K562 (cell line): ENCODE measurements around the gene WWOX. TPM values are rescaled to one million over a fixed set of nuclear protein-coding genes. Genes with fewer than 3 reads are reported as not detected.

ENCODE experiments used
- E2F3 ChIP-seq: fragments of 250-450 bp; sonication (Bioruptor Pico); IDR thresholded peaks from 2 replicates; pipeline ENCODE4 v1.4.0; 2020; ENCODE audit warnings: mild to moderate bottlenecking
- FIP1L1 ChIP-seq: fragments of 200-400 bp; formaldehyde crosslinking; IDR thresholded peaks from 2 replicates; pipeline ENCODE4 v1.6.1; 2018; ENCODE audit warnings: mild to moderate bottlenecking, low read depth, low read length; ENCODE audit not compliant: poor library complexity, severe bottlenecking
- KLF1 ChIP-seq: fragments of 450-650 bp; IDR thresholded peaks from 2 replicates; pipeline ENCODE4 v1.6.1; 2016; ENCODE audit warnings: missing genetic modification characterization, missing compliant biosample characterization
- MTA3 ChIP-seq: fragments of 450-650 bp; formaldehyde crosslinking; IDR thresholded peaks from 2 replicates; pipeline ENCODE4 v1.6.1; 2017; ENCODE audit warnings: mild to moderate bottlenecking, borderline replicate concordance
- NR2C2 ChIP-seq, 2 experiments: fragments of 200-800 bp in 1 of 2; sonication (Bioruptor generic) in 1 of 2; sonication (generic) in 1 of 2; formaldehyde crosslinking in 1 of 2; IDR thresholded peaks; 2 replicates each; pipeline versions ENCODE4 v1.6.1 to v1.8.0; 2016 to 2022; ENCODE audit warnings: mild to moderate bottlenecking in 1 of 2, missing compliant biosample characterization in 1 of 2, missing genetic modification characterization in 1 of 2, missing genetic modification reagents in 1 of 2
- POLR2AphosphoS5 ChIP-seq: IDR thresholded peaks from 2 replicates; pipeline ENCODE4 v1.6.1; 2011; ENCODE audit warnings: mild to moderate bottlenecking, low read depth, low read length, moderate library complexity; ENCODE audit not compliant: control insufficient read depth, insufficient read depth
- RAD51 ChIP-seq: fragments of 450-650 bp; IDR thresholded peaks from 2 replicates; pipeline ENCODE4 v1.7.1; 2016; ENCODE audit warnings: low read depth, mild to moderate bottlenecking, borderline replicate concordance
- RNF2 ChIP-seq: sonication (generic); IDR thresholded peaks from 2 replicates; pipeline ENCODE4 v1.6.1; 2016
- SMC3 ChIP-seq: conservative IDR thresholded peaks from 2 replicates; pipeline ENCODE4 v1.6.1; 2011; ENCODE audit warnings: low read depth, low read length, improper control_type of control experiment; ENCODE audit not compliant: insufficient read depth
- SP1 ChIP-seq: sonication (generic); formaldehyde crosslinking; IDR thresholded peaks from 2 replicates; pipeline ENCODE4 v1.8.1; 2022; ENCODE audit warnings: mild to moderate bottlenecking, missing genetic modification reagents
- STAG1 ChIP-seq: sonication (generic); formaldehyde crosslinking; IDR thresholded peaks from 2 replicates; pipeline ENCODE4 v1.5.0; 2020; ENCODE audit warnings: missing genetic modification reagents, borderline replicate concordance
- TRIM28 ChIP-seq: fragments of 450-650 bp; IDR thresholded peaks from 2 replicates; pipeline ENCODE4 v1.6.1; 2017
- ZFP36 ChIP-seq: fragments of 150-350 bp; IDR thresholded peaks from 2 replicates; pipeline ENCODE4 v1.6.1; 2018; ENCODE audit warnings: low read length, low read depth; ENCODE audit not compliant: partially characterized antibody
- polyA plus RNA-seq, 8 experiments: library from polyadenylated mRNA; depleted of rRNA in 4 of 8; stranded (reverse) in 5 of 8; unstranded in 3 of 8; fragments of >200 nt; fragmentation: Nextera tagmentation in 2 of 8; fragmentation: Illumina TruSeq in 1 of 8; extraction: Ambion mirVana in 2 of 8; extraction: Trizol in 1 of 8; gene quantifications; 2 replicates each; pipeline versions ENCODE4 v1.2.1 to v1.2.3, GENCODE V29; 2011 to 2014; ENCODE audit warnings: inconsistent platforms in 1 of 8, missing spikeins in 1 of 8
- total RNA-seq, 7 experiments: library from RNA; depleted of rRNA in 6 of 7; stranded (reverse); fragments of >200 nt in 6 of 7; fragmentation: Illumina TruSeq in 2 of 7; extraction: Trizol in 2 of 7; gene quantifications; 2 replicates each; pipeline versions ENCODE4 v1.2.1 to v1.2.3, GENCODE V29; 2011 to 2021; ENCODE audit warnings: low replicate concordance in 1 of 7
- TF ChIP-seq, protein P1 (sequence below): sonication (generic); formaldehyde crosslinking; IDR thresholded peaks from 2 replicates; pipeline ENCODE4 v1.8.0; 2022; ENCODE audit warnings: mild to moderate bottlenecking, missing genetic modification reagents
- TF ChIP-seq, protein P2 (sequence below): fragments of 450-650 bp; IDR thresholded peaks from 2 replicates; pipeline ENCODE4 v1.6.1; 2016; ENCODE audit warnings: antibody characterized with exemption
- TF ChIP-seq, protein P3 (sequence below): fragments of 250-450 bp; sonication (Bioruptor Pico); IDR thresholded peaks from 2 replicates; pipeline ENCODE4 v1.5.0; 2022; ENCODE audit warnings: mild to moderate bottlenecking

Gene WWOX
- total and polyA plus RNA-seq, 9 of the 15 experiments (the other 6 are each of a cell fraction or from before 2014, with no cell fraction given) = 1.6 to 22.7 (median 8.1) TPM

DNA sequence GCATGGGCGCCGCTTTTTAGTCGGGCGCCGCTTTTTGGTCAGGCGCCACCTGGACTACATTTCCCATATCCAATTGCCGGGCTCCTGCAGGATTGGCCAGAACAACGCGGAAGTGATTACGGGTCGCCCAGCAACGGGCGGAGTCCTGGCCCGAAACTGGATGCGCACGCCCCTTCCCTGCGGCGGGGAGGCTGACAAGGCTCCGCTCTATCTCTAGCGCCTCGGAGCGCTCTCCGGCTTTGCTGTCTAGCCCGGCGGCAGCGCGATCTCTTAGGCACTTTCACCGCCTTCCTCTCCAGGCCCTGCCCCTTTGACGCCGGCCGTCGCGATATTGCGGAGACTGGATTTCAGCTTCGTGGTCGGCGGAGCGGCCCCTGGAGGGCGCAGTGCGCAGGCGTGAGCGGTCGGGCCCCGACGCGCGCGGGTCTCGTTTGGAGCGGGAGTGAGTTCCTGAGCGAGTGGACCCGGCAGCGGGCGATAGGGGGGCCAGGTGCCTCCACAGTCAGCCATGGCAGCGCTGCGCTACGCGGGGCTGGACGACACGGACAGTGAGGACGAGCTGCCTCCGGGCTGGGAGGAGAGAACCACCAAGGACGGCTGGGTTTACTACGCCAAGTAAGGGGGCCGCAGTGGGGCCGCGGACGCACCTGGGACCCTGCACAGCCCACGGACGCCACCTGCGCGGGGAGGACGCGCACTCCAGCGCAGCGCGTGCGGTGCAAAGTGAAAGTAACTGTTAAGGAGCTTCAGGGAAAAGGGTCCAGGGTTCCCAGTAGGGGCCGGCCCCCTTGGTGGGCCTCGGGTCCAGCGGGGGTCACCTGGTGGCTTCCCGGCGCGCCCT, at the start of gene WWOX (continued):
- TF ChIP-seq, protein P1, sequence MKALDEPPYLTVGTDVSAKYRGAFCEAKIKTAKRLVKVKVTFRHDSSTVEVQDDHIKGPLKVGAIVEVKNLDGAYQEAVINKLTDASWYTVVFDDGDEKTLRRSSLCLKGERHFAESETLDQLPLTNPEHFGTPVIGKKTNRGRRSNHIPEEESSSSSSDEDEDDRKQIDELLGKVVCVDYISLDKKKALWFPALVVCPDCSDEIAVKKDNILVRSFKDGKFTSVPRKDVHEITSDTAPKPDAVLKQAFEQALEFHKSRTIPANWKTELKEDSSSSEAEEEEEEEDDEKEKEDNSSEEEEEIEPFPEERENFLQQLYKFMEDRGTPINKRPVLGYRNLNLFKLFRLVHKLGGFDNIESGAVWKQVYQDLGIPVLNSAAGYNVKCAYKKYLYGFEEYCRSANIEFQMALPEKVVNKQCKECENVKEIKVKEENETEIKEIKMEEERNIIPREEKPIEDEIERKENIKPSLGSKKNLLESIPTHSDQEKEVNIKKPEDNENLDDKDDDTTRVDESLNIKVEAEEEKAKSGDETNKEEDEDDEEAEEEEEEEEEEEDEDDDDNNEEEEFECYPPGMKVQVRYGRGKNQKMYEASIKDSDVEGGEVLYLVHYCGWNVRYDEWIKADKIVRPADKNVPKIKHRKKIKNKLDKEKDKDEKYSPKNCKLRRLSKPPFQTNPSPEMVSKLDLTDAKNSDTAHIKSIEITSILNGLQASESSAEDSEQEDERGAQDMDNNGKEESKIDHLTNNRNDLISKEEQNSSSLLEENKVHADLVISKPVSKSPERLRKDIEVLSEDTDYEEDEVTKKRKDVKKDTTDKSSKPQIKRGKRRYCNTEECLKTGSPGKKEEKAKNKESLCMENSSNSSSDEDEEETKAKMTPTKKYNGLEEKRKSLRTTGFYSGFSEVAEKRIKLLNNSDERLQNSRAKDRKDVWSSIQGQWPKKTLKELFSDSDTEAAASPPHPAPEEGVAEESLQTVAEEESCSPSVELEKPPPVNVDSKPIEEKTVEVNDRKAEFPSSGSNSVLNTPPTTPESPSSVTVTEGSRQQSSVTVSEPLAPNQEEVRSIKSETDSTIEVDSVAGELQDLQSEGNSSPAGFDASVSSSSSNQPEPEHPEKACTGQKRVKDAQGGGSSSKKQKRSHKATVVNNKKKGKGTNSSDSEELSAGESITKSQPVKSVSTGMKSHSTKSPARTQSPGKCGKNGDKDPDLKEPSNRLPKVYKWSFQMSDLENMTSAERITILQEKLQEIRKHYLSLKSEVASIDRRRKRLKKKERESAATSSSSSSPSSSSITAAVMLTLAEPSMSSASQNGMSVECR (CRISPR knock-in tag) = peak; percentile 51; the same call in 1 of the 2 replicates
- TF ChIP-seq NR2C2 (CRISPR knock-in tag; IDR thresholded peaks at IDR 0.05) (peak; percentile 28; the same call in 1 of the 2 replicates), NR2C2 (tag; IDR thresholded peaks at IDR 0.05) (peak; percentile 86), RNF2 (peak; percentile 60; the same call in 1 of the 2 replicates), FIP1L1 (peak; percentile 96), E2F3 (CRISPR knock-in tag) (peak; percentile 74; the same call in 1 of the 2 replicates), STAG1 (CRISPR knock-in tag) (no peak), ZFP36 (peak; percentile 8), POLR2AphosphoS5 (no peak), KLF1 (peak; percentile 46; the same call in 1 of the 2 replicates), MTA3 (peak; percentile 83; the same call in 1 of the 2 replicates), SP1 (CRISPR knock-in tag) (peak; percentile 94), RAD51 (0 out of 2 replicates have a peak, but pooled peaks have one; percentile 9), TRIM28 (no peak), SMC3 (peak; percentile 23; the same call in 1 of the 2 replicates)
- TF ChIP-seq, protein P2, sequence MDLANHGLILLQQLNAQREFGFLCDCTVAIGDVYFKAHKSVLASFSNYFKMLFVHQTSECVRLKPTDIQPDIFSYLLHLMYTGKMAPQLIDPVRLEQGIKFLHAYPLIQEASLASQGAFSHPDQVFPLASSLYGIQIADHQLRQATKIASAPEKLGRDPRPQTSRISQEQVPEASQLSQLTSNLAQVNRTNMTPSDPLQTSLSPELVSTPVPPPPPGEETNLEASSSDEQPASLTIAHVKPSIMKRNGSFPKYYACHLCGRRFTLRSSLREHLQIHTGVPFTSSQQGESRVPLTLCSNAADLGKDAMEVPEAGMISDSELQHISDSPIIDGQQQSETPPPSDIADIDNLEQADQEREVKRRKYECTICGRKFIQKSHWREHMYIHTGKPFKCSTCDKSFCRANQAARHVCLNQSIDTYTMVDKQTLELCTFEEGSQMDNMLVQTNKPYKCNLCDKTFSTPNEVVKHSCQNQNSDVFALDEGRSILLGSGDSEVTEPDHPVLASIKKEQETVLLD = peak; percentile 93
- TF ChIP-seq, protein P3, sequence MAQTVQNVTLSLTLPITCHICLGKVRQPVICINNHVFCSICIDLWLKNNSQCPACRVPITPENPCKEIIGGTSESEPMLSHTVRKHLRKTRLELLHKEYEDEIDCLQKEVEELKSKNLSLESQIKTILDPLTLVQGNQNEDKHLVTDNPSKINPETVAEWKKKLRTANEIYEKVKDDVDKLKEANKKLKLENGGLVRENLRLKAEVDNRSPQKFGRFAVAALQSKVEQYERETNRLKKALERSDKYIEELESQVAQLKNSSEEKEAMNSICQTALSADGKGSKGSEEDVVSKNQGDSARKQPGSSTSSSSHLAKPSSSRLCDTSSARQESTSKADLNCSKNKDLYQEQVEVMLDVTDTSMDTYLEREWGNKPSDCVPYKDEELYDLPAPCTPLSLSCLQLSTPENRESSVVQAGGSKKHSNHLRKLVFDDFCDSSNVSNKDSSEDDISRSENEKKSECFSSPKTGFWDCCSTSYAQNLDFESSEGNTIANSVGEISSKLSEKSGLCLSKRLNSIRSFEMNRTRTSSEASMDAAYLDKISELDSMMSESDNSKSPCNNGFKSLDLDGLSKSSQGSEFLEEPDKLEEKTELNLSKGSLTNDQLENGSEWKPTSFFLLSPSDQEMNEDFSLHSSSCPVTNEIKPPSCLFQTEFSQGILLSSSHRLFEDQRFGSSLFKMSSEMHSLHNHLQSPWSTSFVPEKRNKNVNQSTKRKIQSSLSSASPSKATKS (CRISPR knock-in tag) = no peak
